Activated CD8-positive, alpha-beta T cell treated with anti-CD3 and anti-CD28 coated beads, Interleukin-2, amount 10 ng/mL, durations not matched to agents 7 days and 5 days (primary cell): ENCODE results near the gene ATAD2B. TPM values are rescaled to one million over a fixed set of nuclear protein-coding genes. Genes with fewer than 3 reads are reported as not detected.

ENCODE experiments used
- ATAC-seq: fragments of 150-1000 bp; cut with Tn5 transposase; one replicate; pipeline ENCODE4 v1.10.0; 2021; ENCODE audit warnings: moderate library complexity
- CTCF ChIA-PET: fragments of 350-600 bp; sonication (Branson Sonifier 250); formaldehyde crosslinking; loops from one replicate; lab custom pipeline; 2021; ENCODE audit warnings: antibody characterized with exemption; lab: Charles Lee
- POLR2A ChIA-PET: fragments of 350-600 bp; sonication (Branson Sonifier 250); formaldehyde crosslinking; loops from one replicate; lab custom pipeline; 2021; ENCODE audit warnings: antibody characterized with exemption; lab: Charles Lee
- DNase-seq: peaks from one replicate; pipeline ENCODE4 v3.0.0-alpha.2; 2020
- H3K27ac Mint-ChIP-seq: one replicate; pipeline ENCODE4 v1.8.0; 2021; ENCODE audit warnings: mild to moderate bottlenecking, mixed read lengths
- H3K27me3 Mint-ChIP-seq: one replicate; pipeline ENCODE4 v1.8.0; 2021; ENCODE audit warnings: low read depth, mixed read lengths
- H3K36me3 Mint-ChIP-seq: one replicate; pipeline ENCODE4 v1.8.0; 2021; ENCODE audit warnings: low read depth, mixed read lengths
- H3K4me1 Mint-ChIP-seq: one replicate; pipeline ENCODE4 v1.8.0; 2021; ENCODE audit warnings: low read depth, mixed read lengths
- H3K4me3 Mint-ChIP-seq: one replicate; pipeline ENCODE4 v1.8.0; 2021; ENCODE audit warnings: mild to moderate bottlenecking, mixed read lengths
- H3K9me3 Mint-ChIP-seq: one replicate; pipeline ENCODE4 v1.8.0; 2022; ENCODE audit warnings: mixed read lengths; ENCODE audit not compliant: insufficient read depth
- total RNA-seq, 2 experiments: library from RNA; stranded (reverse); gene quantifications; one replicate each; pipeline ENCODE4 v1.2.3, GENCODE V29; 2021

Gene ATAD2B
- total RNA-seq, 2 experiments from 2014 or later, result 28.2 to 32.0 TPM

- Mint-ChIP-seq H3K36me3 (peaks cover 7% of the 10 kb centered on the region), H3K27me3 (peaks cover 9% of the 10 kb centered on the region), H3K4me1 (peaks cover 26% of the 10 kb centered on the region), H3K9me3 (no peaks in the 10 kb centered on the region), H3K27ac (peak overlapping the region; percentile 83), H3K4me3 (peak overlapping the region; percentile 86)
- DNase-seq, result peak; percentile 58
- peak; percentile 65 for ATAC-seq
- ChIA-PET CTCF (interaction anchor here (0.9 to 3.6 kb wide), 8 partner anchors 14 to 144 kb away, joined by 3 to 48 read pairs (median 6); partner anchors contain the start of genes ATAD2B, SF3B6 and TP53I3), POLR2A (interaction anchor here (0.6 to 5.8 kb wide), 10 partner anchors 13 to 1196 kb away, joined by 3 to 145 read pairs (median 3); partner anchors contain the start of genes ATAD2B, SF3B6 and WDCP)
Measured at GRCh38 chr2:23940718-23941620, 14.0 kb upstream of the ATAD2B start.

GRCh38 chr2:23939987-23940717 is 13.2 kb upstream of the ATAD2B start, which contains the start of gene UBXN2A:
Gene UBXN2A (plus strand): TSS chr2:23940463. CDS start chr2:23958315, 17,852 bp downstream.
- Mint-ChIP-seq H3K9me3 (no peaks in the 10 kb centered on the region), H3K4me3 (peak within 1 kb of the TSS; percentile 86), H3K27me3 (peaks cover 9% of the 10 kb centered on the region), H3K36me3 (peaks cover 7% of the 10 kb centered on the region), H3K27ac (peak within 1 kb of the TSS; percentile 85), H3K4me1 (peaks cover 26% of the 10 kb centered on the region)
- POLR2A ChIA-PET, result interaction anchor here (0.6 to 5.8 kb wide), 11 partner anchors 13 to 136 kb away, joined by 3 to 145 read pairs (median 3); partner anchors contain the start of genes ATAD2B, SF3B6 and WDCP
- DNase-seq, result peak; percentile 77
- CTCF ChIA-PET, result interaction anchor here (0.9 to 3.6 kb wide), 6 partner anchors 13 to 143 kb away, joined by 3 to 48 read pairs (median 6); partner anchors contain the start of genes ATAD2B and SF3B6
- peak; percentile 87 for ATAC-seq

- ChIA-PET CTCF (no interaction called here), POLR2A (interaction anchor here (0.6 kb wide), 1 partner anchor 15 kb away, joined by 4 read pairs; no protein-coding TSS in a partner anchor)
- no peaks in the 10 kb centered on the region for H3K9me3 Mint-ChIP-seq
- peaks cover 5% of the 10 kb centered on the region for H3K27me3 Mint-ChIP-seq
- no peak for DNase-seq
- ATAC-seq, result no peak
- no peak overlapping the region for H3K27ac Mint-ChIP-seq
- peaks cover 7% of the 10 kb centered on the region for H3K4me1 Mint-ChIP-seq
- H3K4me3 Mint-ChIP-seq, result no peak overlapping the region
- H3K36me3 Mint-ChIP-seq, result peaks cover 2% of the 10 kb centered on the region
Measured at GRCh38 chr2:23934259-23934658, 7.3 kb upstream of the ATAD2B start.

- Mint-ChIP-seq H3K27me3 (no peaks in the 10 kb centered on the region), H3K36me3 (peaks cover 12% of the 10 kb centered on the region), H3K9me3 (no peaks in the 10 kb centered on the region), H3K27ac (peak overlapping the region; percentile 99), H3K4me3 (peak overlapping the region; percentile 98), H3K4me1 (peaks cover 40% of the 10 kb centered on the region)
- ATAC-seq (peak; percentile 32), DNase-seq (no peak)
- ChIA-PET POLR2A (interaction anchor here (0.5 to 4.3 kb wide), 26 partner anchors 8 to 1387 kb away, joined by 3 to 145 read pairs (median 6); partner anchors contain the start of genes FKBP1B, SF3B6, TP53I3 and UBXN2A), CTCF (interaction anchor here (0.8 to 5.2 kb wide), 37 partner anchors 8 to 1436 kb away, joined by 3 to 83 read pairs (median 5); partner anchors contain the start of genes FKBP1B, SF3B6, TP53I3 and UBXN2A)
Measured at GRCh38 chr2:23926290-23926749, 603 bp downstream of the ATAD2B start.

GRCh38 chr2:23925702-23926289 is 1.1 kb downstream of the ATAD2B start:
- ChIA-PET CTCF (interaction anchor here (0.8 to 5.2 kb wide), 22 partner anchors 8 to 157 kb away, joined by 3 to 83 read pairs (median 8); partner anchors contain the start of genes SF3B6, TP53I3, UBXN2A and WDCP), POLR2A (interaction anchor here (0.6 to 4.3 kb wide), 18 partner anchors 8 to 158 kb away, joined by 3 to 145 read pairs (median 7); partner anchors contain the start of genes SF3B6, TP53I3, UBXN2A and WDCP)
- Mint-ChIP-seq H3K4me1 (peaks cover 40% of the 10 kb centered on the region), H3K36me3 (peaks cover 12% of the 10 kb centered on the region), H3K27me3 (no peaks in the 10 kb centered on the region), H3K9me3 (no peaks in the 10 kb centered on the region), H3K27ac (peak overlapping the region; percentile 99), H3K4me3 (peak overlapping the region; percentile 98)
- DNase-seq (peak; percentile 81), ATAC-seq (peak; percentile 61)

GRCh38 chr2:23924589-23925359 is 2.1 kb downstream of the ATAD2B start:
- ChIA-PET CTCF (interaction anchor here (1.2 to 5.2 kb wide), 10 partner anchors 15 to 158 kb away, joined by 3 to 83 read pairs (median 11); partner anchors contain the start of genes SF3B6, TP53I3, UBXN2A and WDCP), POLR2A (interaction anchor here (3.0 to 4.3 kb wide), 6 partner anchors 7 to 159 kb away, joined by 15 to 145 read pairs (median 23); partner anchors contain the start of genes SF3B6, TP53I3, UBXN2A and WDCP)
- Mint-ChIP-seq H3K36me3 (peaks cover 9% of the 10 kb centered on the region), H3K9me3 (no peaks in the 10 kb centered on the region), H3K4me1 (peaks cover 49% of the 10 kb centered on the region), H3K4me3 (peak overlapping the region; percentile 98), H3K27ac (peak overlapping the region; percentile 99), H3K27me3 (no peaks in the 10 kb centered on the region)
- DNase-seq (no peak), ATAC-seq (no peak)

GRCh38 chr2:23918837-23919489 is 8.0 kb downstream of the ATAD2B start:
- DNase-seq, result no peak
- Mint-ChIP-seq H3K36me3 (peaks cover 4% of the 10 kb centered on the region), H3K27ac (no peak overlapping the region), H3K9me3 (no peaks in the 10 kb centered on the region), H3K27me3 (no peaks in the 10 kb centered on the region), H3K4me3 (no peak overlapping the region), H3K4me1 (peaks cover 47% of the 10 kb centered on the region)
- ChIA-PET CTCF (interaction anchor here (2.6 kb wide), 1 partner anchor 8 kb away, joined by 11 read pairs; the partner anchor contains the start of gene ATAD2B), POLR2A (interaction anchor here (0.6 to 2.7 kb wide), 2 partner anchors 7 to 258 kb away, joined by 3 to 15 read pairs; partner anchors contain the start of gene ATAD2B)
- ATAC-seq, result no peak

GRCh38 chr2:23916727-23917405 is 10.1 kb downstream of the ATAD2B start:
- ATAC-seq, result peak; percentile 74
- Mint-ChIP-seq H3K4me3 (no peak overlapping the region), H3K4me1 (peaks cover 35% of the 10 kb centered on the region), H3K9me3 (no peaks in the 10 kb centered on the region), H3K27me3 (no peaks in the 10 kb centered on the region), H3K36me3 (peaks cover 8% of the 10 kb centered on the region), H3K27ac (peak overlapping the region; percentile 68)
- POLR2A ChIA-PET, result interaction anchor here (2.7 kb wide), 1 partner anchor 9 kb away, joined by 15 read pairs; the partner anchor contains the start of gene ATAD2B
- CTCF ChIA-PET, result interaction anchor here (2.6 kb wide), 1 partner anchor 10 kb away, joined by 11 read pairs; the partner anchor contains the start of gene ATAD2B
- DNase-seq, result peak; percentile 35

GRCh38 chr2:23915327-23915726 is 11.6 kb downstream of the ATAD2B start:
- POLR2A ChIA-PET, result interaction anchor here (0.6 to 1.1 kb wide), 3 partner anchors 10 to 24 kb away, joined by 3 to 4 read pairs (median 3); partner anchors contain the start of gene ATAD2B
- no peak overlapping the region for H3K4me3 Mint-ChIP-seq

More at GRCh38 chr2:23915327-23915726, 11.6 kb downstream of the ATAD2B start:
- DNase-seq, result no peak
- Mint-ChIP-seq H3K9me3 (no peaks in the 10 kb centered on the region), H3K27me3 (no peaks in the 10 kb centered on the region), H3K4me1 (peaks cover 30% of the 10 kb centered on the region), H3K27ac (no peak overlapping the region), H3K36me3 (peaks cover 11% of the 10 kb centered on the region)
- CTCF ChIA-PET, result no interaction called here
- no peak for ATAC-seq
